ENCODE measurements around the gene BANF1.

The BANF1 gene

GRCh38 chr11:65976216-65977176 lies 25.8 kb upstream of the BANF1 start:
- H3K9me3 Mint-ChIP-seq, result no peaks in the 10 kb centered on the region
- TF ChIP-seq, protein P1, sequence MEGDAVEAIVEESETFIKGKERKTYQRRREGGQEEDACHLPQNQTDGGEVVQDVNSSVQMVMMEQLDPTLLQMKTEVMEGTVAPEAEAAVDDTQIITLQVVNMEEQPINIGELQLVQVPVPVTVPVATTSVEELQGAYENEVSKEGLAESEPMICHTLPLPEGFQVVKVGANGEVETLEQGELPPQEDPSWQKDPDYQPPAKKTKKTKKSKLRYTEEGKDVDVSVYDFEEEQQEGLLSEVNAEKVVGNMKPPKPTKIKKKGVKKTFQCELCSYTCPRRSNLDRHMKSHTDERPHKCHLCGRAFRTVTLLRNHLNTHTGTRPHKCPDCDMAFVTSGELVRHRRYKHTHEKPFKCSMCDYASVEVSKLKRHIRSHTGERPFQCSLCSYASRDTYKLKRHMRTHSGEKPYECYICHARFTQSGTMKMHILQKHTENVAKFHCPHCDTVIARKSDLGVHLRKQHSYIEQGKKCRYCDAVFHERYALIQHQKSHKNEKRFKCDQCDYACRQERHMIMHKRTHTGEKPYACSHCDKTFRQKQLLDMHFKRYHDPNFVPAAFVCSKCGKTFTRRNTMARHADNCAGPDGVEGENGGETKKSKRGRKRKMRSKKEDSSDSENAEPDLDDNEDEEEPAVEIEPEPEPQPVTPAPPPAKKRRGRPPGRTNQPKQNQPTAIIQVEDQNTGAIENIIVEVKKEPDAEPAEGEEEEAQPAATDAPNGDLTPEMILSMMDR (IDR thresholded peaks at IDR 0.05; ENCODE audit: unreplicated experiment in 3 of 3), result no peak
- no peaks in the 10 kb centered on the region for H3K27me3 Mint-ChIP-seq (ENCODE audit: low read depth)
- peaks cover 39% of the 10 kb centered on the region for H3K36me3 Mint-ChIP-seq (ENCODE audit: low read depth)
- H3K4me3 Mint-ChIP-seq, result no peak overlapping the region
- H3K4me1 Mint-ChIP-seq, result no peaks in the 10 kb centered on the region
- no peak overlapping the region for H3K27ac Mint-ChIP-seq

- Mint-ChIP-seq H3K4me1 (no peaks in the 10 kb centered on the region), H3K27me3 (ENCODE audit: low read depth) (no peaks in the 10 kb centered on the region), H3K36me3 (ENCODE audit: low read depth) (peaks cover 31% of the 10 kb centered on the region), H3K27ac (no peak overlapping the region), H3K9me3 (no peaks in the 10 kb centered on the region), H3K4me3 (no peak overlapping the region)
- TF ChIP-seq, protein P1 (IDR thresholded peaks at IDR 0.05; ENCODE audit: unreplicated experiment in 3 of 3), result no peak
Measured at GRCh38 chr11:65977621-65978390, 24.5 kb upstream of the BANF1 start.

- TF ChIP-seq, protein P1 (IDR thresholded peaks at IDR 0.05; ENCODE audit: unreplicated experiment in 3 of 3), result no peak
- H3K27ac Mint-ChIP-seq, result no peak overlapping the region
- H3K9me3 Mint-ChIP-seq, result no peaks in the 10 kb centered on the region
- H3K36me3 Mint-ChIP-seq (ENCODE audit: low read depth), result peaks cover 24% of the 10 kb centered on the region
- H3K27me3 Mint-ChIP-seq (ENCODE audit: low read depth), result no peaks in the 10 kb centered on the region
- no peak overlapping the region for H3K4me3 Mint-ChIP-seq
- no peaks in the 10 kb centered on the region for H3K4me1 Mint-ChIP-seq
Measured at GRCh38 chr11:65978391-65979238, 23.7 kb upstream of the BANF1 start.

GRCh38 chr11:65979261-65979759 lies 23.0 kb upstream of the BANF1 start:
- no peak overlapping the region for H3K4me3 Mint-ChIP-seq
- TF ChIP-seq, protein P1 (IDR thresholded peaks at IDR 0.05; ENCODE audit: unreplicated experiment in 3 of 3), result no peak
- peaks cover 21% of the 10 kb centered on the region for H3K36me3 Mint-ChIP-seq (ENCODE audit: low read depth)
- no peak overlapping the region for H3K27ac Mint-ChIP-seq
- H3K4me1 Mint-ChIP-seq, result no peaks in the 10 kb centered on the region
- H3K27me3 Mint-ChIP-seq (ENCODE audit: low read depth), result no peaks in the 10 kb centered on the region
- H3K9me3 Mint-ChIP-seq, result no peaks in the 10 kb centered on the region

DNA sequence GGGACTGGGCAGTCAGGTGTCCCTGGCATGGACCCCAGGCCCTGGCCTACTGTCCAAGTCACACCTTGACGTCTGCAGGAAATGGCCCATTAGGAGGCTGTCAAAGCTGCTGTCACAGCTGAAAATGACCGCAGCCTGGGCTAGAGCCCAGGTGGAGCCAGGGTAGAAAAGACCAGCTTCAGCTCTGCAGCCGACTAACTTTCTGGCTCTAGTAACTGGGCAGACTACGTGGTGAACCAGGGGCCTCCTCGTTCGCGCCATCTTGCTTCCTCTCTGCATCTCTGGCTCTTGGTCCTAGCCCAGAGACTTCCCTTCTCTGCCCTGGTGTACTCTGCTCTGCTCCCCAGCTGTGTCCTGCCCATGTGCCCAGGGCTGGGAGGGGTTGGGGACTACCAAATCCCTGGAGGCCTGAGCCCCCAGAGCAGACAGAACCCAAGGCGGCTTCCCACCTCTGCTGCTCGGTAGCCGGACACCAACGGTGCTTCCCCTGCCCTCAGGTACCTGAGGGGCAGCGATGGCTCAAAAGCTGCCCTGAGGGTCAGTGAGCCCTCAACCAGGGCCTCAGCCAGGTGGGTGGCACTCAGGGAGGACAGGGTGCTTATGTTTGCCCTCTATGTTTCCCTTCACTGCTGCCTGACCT lies 21.1 kb upstream of the BANF1 start:
- TF ChIP-seq, protein P1 (IDR thresholded peaks at IDR 0.05; ENCODE audit: unreplicated experiment in 3 of 3), result no peak
- peaks cover 12% of the 10 kb centered on the region for H3K36me3 Mint-ChIP-seq (ENCODE audit: low read depth)
- H3K4me3 Mint-ChIP-seq, result no peak overlapping the region
- H3K27me3 Mint-ChIP-seq (ENCODE audit: low read depth), result no peaks in the 10 kb centered on the region
- H3K9me3 Mint-ChIP-seq, result no peaks in the 10 kb centered on the region
- no peaks in the 10 kb centered on the region for H3K4me1 Mint-ChIP-seq
- no peak overlapping the region for H3K27ac Mint-ChIP-seq

Data from nephron (organoid).